GM11168 (cell line): ENCODE measurements around the gene SYAP1.
"Not testable (repeated sequence)": the region's sequence is repeated elsewhere in the genome, so short reads cannot be mapped to it uniquely, and the experiment has no call there.

ENCODE experiments used
- in situ Hi-C: fragments of 300-500 bp; cut with MboI; formaldehyde crosslinking; loops from one replicate; pipeline ENCODE4 v1.12.0; 2022; ENCODE audit warnings: low sequenced_read_pairs; ENCODE audit not compliant: unreplicated experiment

The SYAP1 gene

GRCh38 chrX:16719334-16720084 is at the start of gene SYAP1:
Gene SYAP1 (plus strand): TSS chrX:16719612. CDS start chrX:16719725, 113 bp downstream.
- in situ Hi-C loops, result no loop called here

- in situ Hi-C loops, result no loop called here
Observed at GRCh38 chrX:16671005-16671404, 48.4 kb upstream of the SYAP1 start.

GRCh38 chrX:16678689-16679088 is 40.7 kb upstream of the SYAP1 start:
- in situ Hi-C loops, result no loop called here

GRCh38 chrX:16683007-16683664 is 36.3 kb upstream of the SYAP1 start:
- in situ Hi-C loops, result no loop called here

- in situ Hi-C loops, result no loop called here
Observed at GRCh38 chrX:16687514-16687913, 31.9 kb upstream of the SYAP1 start.

- in situ Hi-C loops, result no loop called here
Observed at GRCh38 chrX:16695079-16695676, 24.2 kb upstream of the SYAP1 start.

- in situ Hi-C loops, result no loop called here
Observed at GRCh38 chrX:16696956-16697355, 22.5 kb upstream of the SYAP1 start.

- in situ Hi-C loops, result no loop called here
Observed at GRCh38 chrX:16699389-16699788, 20.0 kb upstream of the SYAP1 start.

GRCh38 chrX:16700734-16701133 is 18.7 kb upstream of the SYAP1 start:
- in situ Hi-C loops, result no loop called here

GRCh38 chrX:16702700-16703599 is 16.5 kb upstream of the SYAP1 start:
- in situ Hi-C loops, result no loop called here

- in situ Hi-C loops, result no loop called here
Observed at GRCh38 chrX:16705370-16705769, 14.0 kb upstream of the SYAP1 start.

- in situ Hi-C loops, result no loop called here
Observed at GRCh38 chrX:16708016-16708415, 11.4 kb upstream of the SYAP1 start.

- in situ Hi-C loops, result no loop called here
Observed at GRCh38 chrX:16711219-16711811, 8.1 kb upstream of the SYAP1 start.

- in situ Hi-C loops, result no loop called here
Observed at GRCh38 chrX:16711893-16712547, 7.4 kb upstream of the SYAP1 start.

GRCh38 chrX:16712548-16713155 is 6.8 kb upstream of the SYAP1 start, which contains the start of gene CTPS2:
Gene CTPS2 (minus strand): TSS chrX:16712669. CDS start chrX:16702902, 9,767 bp downstream.
- in situ Hi-C loops, result no loop called here

- in situ Hi-C loops, result no loop called here
Observed at GRCh38 chrX:16714504-16714903, 4.9 kb upstream of the SYAP1 start.

GRCh38 chrX:16715638-16716037 is 3.8 kb upstream of the SYAP1 start:
- in situ Hi-C loops, result not testable (repeated sequence)

- in situ Hi-C loops, result not testable (repeated sequence)
Observed at GRCh38 chrX:16716451-16716850, 3.0 kb upstream of the SYAP1 start.

- in situ Hi-C loops, result no loop called here
Observed at GRCh38 chrX:16718824-16719333, 533 bp upstream of the SYAP1 start.
